HG03457 (cell line): ENCODE results near the gene ABCC12.
"Not testable (repeated sequence)": the region's sequence is repeated elsewhere in the genome, so short reads cannot be mapped to it uniquely, and the experiment has no call there.

ENCODE experiments used
- ATAC-seq: cut with Tn5 transposase; IDR thresholded peaks from one replicate; pipeline ENCODE4 v1.9.1; 2021; ENCODE audit warnings: moderate number of reproducible peaks; ENCODE audit not compliant: unreplicated experiment

ABCC12 gene

GRCh38 chr16:48155926-48156789 is at the start of gene ABCC12:
ABCC12 (minus strand) TSS chr16:48155993; CDS start chr16:48146424, 9,569 bp downstream.
- ATAC-seq: no peak

GRCh38 chr16:48204825-48205151 is 49.0 kb upstream of the ABCC12 start:
- no peak for ATAC-seq

GRCh38 chr16:48203974-48204824 is 48.4 kb upstream of the ABCC12 start:
- ATAC-seq: no peak

- no peak for ATAC-seq
Observed at GRCh38 chr16:48201515-48202201, 45.9 kb upstream of the ABCC12 start.

- no peak for ATAC-seq
Observed at GRCh38 chr16:48197294-48197693, 41.5 kb upstream of the ABCC12 start.

GRCh38 chr16:48194828-48195556 is 39.2 kb upstream of the ABCC12 start:
- ATAC-seq: no peak

GRCh38 chr16:48193846-48194245 is 38.1 kb upstream of the ABCC12 start:
- no peak for ATAC-seq

GRCh38 chr16:48188449-48189102 is 32.8 kb upstream of the ABCC12 start:
- peak; percentile 87 for ATAC-seq

GRCh38 chr16:48187779-48188178 is 32.0 kb upstream of the ABCC12 start:
- no peak for ATAC-seq

- no peak for ATAC-seq
Observed at GRCh38 chr16:48184681-48185080, 28.9 kb upstream of the ABCC12 start.

- no peak for ATAC-seq
Observed at GRCh38 chr16:48182979-48183537, 27.3 kb upstream of the ABCC12 start.

GRCh38 chr16:48181746-48182520 is 26.1 kb upstream of the ABCC12 start:
- ATAC-seq: not testable (repeated sequence)

GRCh38 chr16:48180868-48181480 is 25.2 kb upstream of the ABCC12 start:
- ATAC-seq: no peak

- no peak for ATAC-seq
Observed at GRCh38 chr16:48176635-48177408, 21.0 kb upstream of the ABCC12 start.

GRCh38 chr16:48173889-48174288 is 18.1 kb upstream of the ABCC12 start:
- no peak for ATAC-seq

GRCh38 chr16:48172682-48173081 is 16.9 kb upstream of the ABCC12 start:
- no peak for ATAC-seq

GRCh38 chr16:48169896-48170295 is 14.1 kb upstream of the ABCC12 start:
- ATAC-seq: no peak

GRCh38 chr16:48168075-48168474 is 12.3 kb upstream of the ABCC12 start:
- ATAC-seq: no peak
